Stimulated activated CD8-positive, alpha-beta memory T cell treated with anti-CD3 and anti-CD28 coated beads, Interleukin-4, amount 100 ng/mL, for 4 hours (primary cell): Measurements from ENCODE around the gene SCN3A.

Source experiments
- DNase-seq, 2 donors: peaks; one replicate each; pipeline ENCODE4 v3.0.0-alpha.2; 2020; ENCODE audit warnings: low read depth in 2 of 2, low spot score in 1 of 2

SCN3A gene

GRCh38 chr2:165191096-165191728 lies 12.6 kb downstream of the SCN3A start:
- no peak for DNase-seq

- no peak for DNase-seq
These were observed 18.2 kb downstream of the SCN3A start for GRCh38 chr2:165185633-165186032.

GRCh38 chr2:165182029-165182428 lies 21.8 kb downstream of the SCN3A start:
- no peak for DNase-seq

GRCh38 chr2:165176780-165177179 lies 27.1 kb downstream of the SCN3A start:
- DNase-seq: no peak

DNA sequence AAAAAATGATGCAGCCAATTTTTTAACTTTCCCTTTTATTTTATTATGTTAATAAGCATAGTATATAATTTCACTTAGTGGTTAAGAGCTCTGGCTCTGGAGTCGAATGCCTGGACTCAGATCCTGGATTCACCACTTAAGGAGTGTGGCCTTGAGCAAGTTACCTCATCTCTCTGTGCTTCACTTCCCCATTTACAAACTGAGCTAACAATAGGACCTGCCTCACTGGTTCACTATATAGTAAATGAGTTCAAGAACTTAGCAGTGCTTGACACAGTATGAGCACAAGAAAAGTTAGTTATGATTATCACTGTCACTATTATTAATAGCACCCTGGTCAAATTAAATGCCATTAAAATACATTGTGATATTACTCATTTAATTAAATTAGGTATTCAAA lies 30.6 kb downstream of the SCN3A start:
- DNase-seq: no peak

DNA sequence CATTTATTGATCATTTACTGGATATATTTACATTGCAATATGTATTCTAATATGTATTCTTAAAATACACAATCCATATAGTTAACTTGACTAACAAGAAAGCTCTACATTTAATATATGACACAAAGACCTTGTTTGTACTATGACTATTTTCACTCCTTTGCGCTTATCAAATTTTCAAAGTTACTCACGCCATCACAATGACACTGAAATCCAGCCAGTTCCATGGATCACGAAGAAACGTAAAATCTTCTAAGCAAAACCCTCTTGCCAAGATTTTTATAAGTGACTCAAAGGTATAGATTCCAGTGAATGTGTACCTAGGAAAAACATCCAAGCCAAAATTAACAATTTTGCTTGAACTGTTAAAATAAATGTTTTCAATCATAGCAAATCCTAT lies 39.6 kb downstream of the SCN3A start:
- DNase-seq: no peak

DNA sequence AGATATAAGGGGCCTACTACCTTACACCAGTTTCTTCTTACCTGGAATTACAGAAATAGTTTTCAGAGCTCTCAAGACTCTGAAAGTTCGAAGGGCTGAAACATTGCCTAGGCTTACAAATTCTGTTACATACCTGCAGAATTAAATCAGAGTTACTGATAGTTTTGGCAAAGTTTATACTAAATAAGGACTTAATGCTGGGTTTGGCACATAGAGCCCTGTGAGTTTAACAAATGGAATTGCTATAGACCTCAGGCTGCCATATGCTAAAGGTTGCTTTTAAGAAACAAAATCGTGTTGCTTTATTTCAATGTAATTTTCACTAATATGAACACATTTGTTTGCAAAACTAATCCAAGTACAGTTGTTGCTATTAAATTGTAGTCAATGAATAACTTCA lies 40.1 kb downstream of the SCN3A start:
- no peak for DNase-seq

GRCh38 chr2:165162466-165162865 lies 41.4 kb downstream of the SCN3A start:
- no peak for DNase-seq

- DNase-seq: no peak
These were observed 42.3 kb downstream of the SCN3A start for GRCh38 chr2:165161510-165161909.

GRCh38 chr2:165157160-165157559 lies 46.7 kb downstream of the SCN3A start:
- DNase-seq: no peak

GRCh38 chr2:165155152-165155551 lies 48.7 kb downstream of the SCN3A start:
- no peak for DNase-seq

GRCh38 chr2:165149439-165149838 lies 54.4 kb downstream of the SCN3A start:
- DNase-seq: no peak

DNA sequence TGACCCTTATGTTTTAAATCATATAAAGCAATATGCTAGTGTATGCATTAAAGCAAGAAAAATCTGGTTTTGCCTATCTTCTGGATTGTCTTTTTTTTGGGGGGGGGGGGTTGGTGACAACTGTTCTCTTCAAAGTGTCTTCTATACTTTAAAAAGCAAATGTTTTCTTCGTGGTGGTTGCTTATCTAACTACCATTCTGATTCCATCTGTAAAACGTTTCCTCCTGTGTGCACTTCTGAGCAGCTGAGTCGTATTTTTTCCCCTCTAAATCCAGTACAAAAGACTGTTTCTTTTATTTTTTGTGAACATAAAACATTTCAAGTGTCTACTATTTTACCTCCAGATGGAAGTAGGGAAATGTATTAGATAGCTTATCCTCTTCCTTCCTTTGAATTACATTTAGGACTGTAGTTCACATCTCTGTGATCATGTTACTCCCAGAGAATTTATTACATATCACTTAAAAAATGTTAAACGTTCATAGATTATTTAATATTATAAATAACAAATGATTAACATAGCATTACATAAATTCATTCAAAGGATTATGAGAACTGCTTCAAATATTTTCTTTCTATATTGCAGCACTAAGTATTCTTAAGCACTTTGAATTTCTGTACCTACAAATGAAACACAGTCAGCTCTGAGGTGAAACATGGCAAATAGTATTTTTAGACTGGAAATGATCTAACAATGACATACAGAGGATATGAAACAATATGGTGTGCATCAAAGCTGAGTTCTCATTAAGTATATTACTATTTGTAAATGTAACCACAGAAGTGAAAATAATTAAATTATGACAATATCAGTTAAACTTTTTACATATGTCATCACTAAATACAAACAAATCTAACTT lies 56.4 kb downstream of the SCN3A start:
- no peak for DNase-seq

DNA sequence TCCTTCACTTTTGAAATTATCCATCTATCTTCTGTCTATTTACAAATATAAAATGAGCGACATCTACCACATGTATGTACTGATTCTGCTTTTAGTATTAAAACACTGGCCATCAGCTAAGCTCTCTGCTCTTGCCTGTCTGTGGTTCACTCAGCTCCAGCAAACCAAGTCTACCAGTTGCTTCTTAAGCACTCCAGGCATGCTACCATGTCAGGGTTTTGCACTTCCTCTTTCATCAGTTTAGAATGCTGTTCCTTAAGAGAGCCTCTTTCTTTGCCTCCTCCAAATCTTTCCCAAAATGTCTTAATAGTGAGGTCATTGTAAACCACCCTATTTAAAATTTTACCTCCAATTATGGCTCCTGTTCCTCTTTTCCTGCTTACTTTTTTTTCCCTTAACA lies 59.5 kb downstream of the SCN3A start:
- DNase-seq: no peak

DNA sequence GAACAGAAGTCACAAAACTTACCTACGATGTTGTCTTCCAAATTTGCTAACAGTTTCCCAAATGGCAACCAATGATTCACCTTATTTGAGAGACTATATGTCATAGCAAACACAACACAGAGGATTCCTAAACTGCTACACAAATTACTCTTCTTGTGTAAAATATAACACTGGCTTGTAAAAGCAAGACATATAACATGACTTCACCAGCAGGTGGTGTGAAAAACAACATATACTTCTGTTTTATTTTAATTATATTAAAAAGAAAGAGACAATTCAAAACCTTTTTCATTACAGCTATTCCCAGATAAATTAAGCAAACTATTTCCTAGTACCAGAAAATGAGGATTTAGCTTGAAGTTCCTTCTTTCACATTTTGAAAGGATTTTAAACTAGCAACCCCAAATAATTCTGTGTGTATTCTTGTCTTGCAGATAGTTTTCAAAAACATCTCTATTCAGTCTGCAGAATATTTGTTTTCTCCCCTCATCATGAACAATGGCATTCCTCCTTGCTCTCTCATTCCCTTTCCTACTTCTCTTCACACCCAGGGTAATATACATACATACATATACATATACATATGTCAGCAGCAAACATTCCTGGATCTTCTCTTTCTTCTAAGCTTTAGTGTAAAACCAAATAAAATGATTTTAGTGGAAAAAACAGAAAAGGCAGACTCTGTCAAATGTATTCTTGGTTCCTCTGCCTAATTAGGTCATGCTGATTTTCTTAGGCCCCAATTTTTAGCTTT lies 62.1 kb downstream of the SCN3A start:
- no peak for DNase-seq

DNA sequence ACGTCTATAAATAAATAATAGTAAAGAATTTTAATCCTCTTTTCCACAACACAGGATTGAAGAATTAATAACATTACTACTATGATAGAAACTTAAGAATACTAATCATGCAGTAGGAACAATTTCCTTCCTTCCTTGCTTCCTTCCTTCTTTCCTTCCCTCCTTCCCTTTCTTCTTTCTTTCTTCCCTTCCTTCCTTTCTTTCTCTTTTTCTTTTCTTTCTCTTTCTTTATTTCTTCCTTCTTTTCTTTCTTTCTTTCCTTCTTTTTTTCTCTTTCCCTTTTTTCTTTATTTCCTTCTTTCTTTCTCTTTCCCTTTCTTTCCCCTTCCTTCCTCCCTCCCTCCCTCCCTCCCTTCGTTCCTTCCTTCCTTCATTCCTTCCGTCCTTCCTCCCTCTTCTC lies 77.6 kb downstream of the SCN3A start:
- no peak for DNase-seq

- no peak for DNase-seq
These were observed 81.3 kb downstream of the SCN3A start for GRCh38 chr2:165122521-165122920.

DNA sequence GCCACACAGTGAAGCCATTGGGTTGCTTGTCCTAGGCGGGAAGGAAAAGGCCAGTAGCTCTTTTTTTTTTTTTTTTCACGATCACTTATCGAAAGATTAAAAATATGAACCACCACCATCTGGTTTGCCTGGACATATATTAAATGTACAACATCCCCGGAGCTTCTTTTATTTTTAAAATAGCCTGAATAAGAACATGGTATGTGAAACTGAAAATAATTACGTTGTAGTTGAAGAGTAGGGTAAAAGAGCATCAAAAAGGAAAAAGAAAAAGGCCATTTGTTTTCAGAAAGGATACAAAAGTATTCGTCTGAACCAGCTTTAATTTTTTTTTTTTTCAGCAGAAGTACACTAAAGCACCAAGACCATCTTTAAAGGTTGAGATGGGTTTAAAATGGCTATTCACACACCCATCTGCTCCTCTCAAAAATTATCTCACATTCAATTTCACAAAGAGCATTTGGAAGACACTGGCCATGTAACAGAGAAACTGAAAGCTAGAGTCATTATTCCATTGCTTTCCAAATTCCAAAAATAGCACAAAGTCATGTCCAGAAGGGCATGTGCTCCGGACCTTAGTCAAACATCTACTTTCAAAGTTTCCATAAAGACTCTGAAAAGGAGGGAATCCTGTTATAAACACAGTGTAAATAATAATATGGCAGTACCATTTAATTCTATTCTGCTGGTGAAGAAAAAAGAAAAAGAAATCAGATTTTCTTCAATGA lies 82.9 kb downstream of the SCN3A start:
- no peak for DNase-seq

DNA sequence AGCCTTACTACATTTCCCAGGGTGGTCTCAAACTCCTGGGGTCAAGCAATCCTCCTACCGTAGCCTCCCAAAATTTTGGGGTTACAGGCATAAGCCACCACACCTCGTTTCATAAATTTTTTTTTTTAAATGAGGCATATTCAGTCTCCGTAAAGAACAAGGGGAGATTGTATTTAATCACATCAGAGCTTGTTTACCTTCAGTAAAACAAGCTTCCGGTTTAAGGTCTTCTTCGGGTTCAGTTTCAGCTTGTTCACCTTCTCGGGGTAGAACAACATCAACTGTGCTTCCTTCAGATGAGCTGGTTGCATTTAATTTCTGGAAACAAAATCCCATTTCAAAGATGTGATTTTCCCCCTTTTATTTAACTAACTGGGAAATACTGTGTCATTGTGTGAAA lies 88.6 kb downstream of the SCN3A start:
- DNase-seq: no peak

DNA sequence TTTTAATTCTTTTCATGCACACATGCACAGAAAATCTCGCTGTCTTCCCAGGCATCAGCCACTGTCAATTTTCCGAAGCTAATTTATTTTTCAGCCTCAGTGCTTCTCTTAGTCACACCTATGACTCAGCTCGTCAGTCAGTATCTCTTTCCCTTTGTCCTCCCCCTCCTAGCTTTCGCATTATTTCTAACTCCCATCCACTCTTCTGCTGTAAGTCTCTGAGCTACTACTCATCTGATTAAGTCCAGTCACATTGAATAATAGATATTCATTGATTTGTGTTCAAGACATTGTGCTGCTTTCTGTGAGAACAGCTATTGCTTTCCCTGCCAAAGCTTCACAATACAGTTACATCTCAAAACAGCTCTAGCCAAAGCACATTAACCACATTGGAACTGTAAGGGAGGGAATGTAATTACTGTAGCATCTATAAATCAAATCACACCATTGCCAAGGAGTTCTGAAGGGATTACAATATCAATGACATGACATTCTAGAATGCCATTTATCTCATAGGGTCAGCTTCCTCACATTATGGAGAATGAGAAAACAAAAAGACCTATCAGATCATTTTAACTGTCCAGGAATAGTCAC lies 89.4 kb downstream of the SCN3A start:
- no peak for DNase-seq

GRCh38 chr2:165113414-165113813 lies 90.4 kb downstream of the SCN3A start:
- no peak for DNase-seq
